Loucy (cell line): Measurements from ENCODE around the gene ARHGAP32.

ENCODE experiments used
- H2AFZ ChIP-seq: fragments of 200-600 bp; sonication (generic); 2 replicates; pipeline ENCODE4 v1.6.0; 2016; ENCODE audit warnings: antibody characterized with exemption, mild to moderate bottlenecking, low read length, moderate library complexity
- H3F3A ChIP-seq: fragments of 200-600 bp; 2 replicates; pipeline ENCODE4 v1.6.0; 2016; ENCODE audit warnings: antibody characterized with exemption, low read depth, mild to moderate bottlenecking
- H3K27me3 ChIP-seq: fragments of 200-600 bp; sonication (generic); 2 replicates; pipeline ENCODE4 v1.6.1; 2014; ENCODE audit warnings: low read length, mild to moderate bottlenecking; ENCODE audit not compliant: insufficient read depth, poor library complexity, severe bottlenecking
- H3K36me3 ChIP-seq: fragments of 200-600 bp; sonication (generic); 2 replicates; pipeline ENCODE4 v1.6.1; 2016; ENCODE audit warnings: low read length; ENCODE audit not compliant: insufficient read depth
- H3K4me1 ChIP-seq: fragments of 200-600 bp; sonication (generic); 2 replicates; pipeline ENCODE4 v1.5.1; 2014; ENCODE audit warnings: low read length, mild to moderate bottlenecking; ENCODE audit not compliant: insufficient read depth, poor library complexity, severe bottlenecking
- H3K4me2 ChIP-seq: fragments of 200-600 bp; sonication (generic); 2 replicates; pipeline ENCODE4 v1.6.0; 2014; ENCODE audit warnings: antibody characterized with exemption, low read length, low read depth, mild to moderate bottlenecking; ENCODE audit not compliant: poor library complexity, severe bottlenecking
- H3K4me3 ChIP-seq: fragments of 200-600 bp; sonication (generic); 2 replicates; pipeline ENCODE4 v1.5.1; 2014; ENCODE audit warnings: low read length, mild to moderate bottlenecking, mixed read lengths; ENCODE audit not compliant: poor library complexity, severe bottlenecking
- H3K79me2 ChIP-seq: fragments of 200-600 bp; sonication (generic); 2 replicates; pipeline ENCODE4 v1.6.1; 2014; ENCODE audit warnings: low read length; ENCODE audit not compliant: insufficient read depth
- H3K9ac ChIP-seq: fragments of 200-600 bp; sonication (generic); 2 replicates; pipeline ENCODE4 v1.6.0; 2014; ENCODE audit warnings: mild to moderate bottlenecking, low read depth, low read length, moderate library complexity; ENCODE audit not compliant: poor library complexity, severe bottlenecking
- H3K9me2 ChIP-seq: fragments of 200-600 bp; sonication (generic); replicated peaks from 2 replicates; pipeline ENCODE4 v1.6.1; 2016; ENCODE audit warnings: low read depth, low read length, mixed read lengths
- H3K9me3 ChIP-seq: fragments of 200-600 bp; sonication (generic); 2 replicates; pipeline ENCODE4 v1.6.1; 2014; ENCODE audit warnings: mild to moderate bottlenecking, antibody characterized with exemption, low read length, low read depth; ENCODE audit not compliant: insufficient read depth
- H4K20me1 ChIP-seq: fragments of 200-600 bp; sonication (generic); 2 replicates; pipeline ENCODE4 v1.6.0; 2014; ENCODE audit warnings: antibody characterized with exemption, low read length, mild to moderate bottlenecking; ENCODE audit not compliant: insufficient read depth, poor library complexity, severe bottlenecking
- EZH2phosphoT487 ChIP-seq: fragments of 200-600 bp; IDR thresholded peaks from 2 replicates; pipeline ENCODE4 v1.6.1; 2018; ENCODE audit warnings: antibody characterized with exemption, mild to moderate bottlenecking, moderate library complexity, borderline replicate concordance
- TF ChIP-seq, protein P1 (sequence below): fragments of 200-600 bp; sonication (generic); conservative IDR thresholded peaks from 2 replicates; pipeline ENCODE4 v1.5.1; 2014; ENCODE audit warnings: mild to moderate bottlenecking, antibody characterized with exemption, low read length

ARHGAP32 gene

DNA sequence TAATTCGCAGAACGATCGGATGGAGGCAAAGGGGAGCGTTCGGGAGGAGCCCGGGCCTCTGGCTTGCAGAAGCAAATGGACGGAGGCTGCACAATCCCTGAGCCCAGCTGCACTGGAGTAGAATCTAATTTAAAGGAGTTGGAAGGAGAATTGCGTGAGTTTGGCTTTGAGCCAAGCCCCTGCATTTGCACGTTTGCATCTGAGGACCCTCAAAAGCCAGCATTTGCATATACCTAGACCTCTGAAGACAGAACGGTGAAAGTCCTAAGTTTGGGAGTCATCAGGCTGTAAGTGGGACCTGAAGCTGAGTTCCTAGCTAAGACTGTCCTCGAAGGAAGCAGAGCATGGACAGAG, 265.0 kb downstream of the ARHGAP32 start:
- Histone ChIP-seq H3F3A (no peaks in the 10 kb centered on the region), H2AFZ (no peak overlapping the region), H3K9ac (no peak overlapping the region), H3K9me2 (no peaks in the 10 kb centered on the region), H3K4me3 (no peak overlapping the region), H4K20me1 (no peaks in the 10 kb centered on the region), H3K36me3 (no peaks in the 10 kb centered on the region), H3K27me3 (no peaks in the 10 kb centered on the region), H3K4me1 (no peaks in the 10 kb centered on the region), H3K4me2 (no peak overlapping the region), H3K9me3 (no peaks in the 10 kb centered on the region), H3K79me2 (no peaks in the 10 kb centered on the region)
- no peak for TF ChIP-seq EZH2phosphoT487
- TF ChIP-seq, protein P1, sequence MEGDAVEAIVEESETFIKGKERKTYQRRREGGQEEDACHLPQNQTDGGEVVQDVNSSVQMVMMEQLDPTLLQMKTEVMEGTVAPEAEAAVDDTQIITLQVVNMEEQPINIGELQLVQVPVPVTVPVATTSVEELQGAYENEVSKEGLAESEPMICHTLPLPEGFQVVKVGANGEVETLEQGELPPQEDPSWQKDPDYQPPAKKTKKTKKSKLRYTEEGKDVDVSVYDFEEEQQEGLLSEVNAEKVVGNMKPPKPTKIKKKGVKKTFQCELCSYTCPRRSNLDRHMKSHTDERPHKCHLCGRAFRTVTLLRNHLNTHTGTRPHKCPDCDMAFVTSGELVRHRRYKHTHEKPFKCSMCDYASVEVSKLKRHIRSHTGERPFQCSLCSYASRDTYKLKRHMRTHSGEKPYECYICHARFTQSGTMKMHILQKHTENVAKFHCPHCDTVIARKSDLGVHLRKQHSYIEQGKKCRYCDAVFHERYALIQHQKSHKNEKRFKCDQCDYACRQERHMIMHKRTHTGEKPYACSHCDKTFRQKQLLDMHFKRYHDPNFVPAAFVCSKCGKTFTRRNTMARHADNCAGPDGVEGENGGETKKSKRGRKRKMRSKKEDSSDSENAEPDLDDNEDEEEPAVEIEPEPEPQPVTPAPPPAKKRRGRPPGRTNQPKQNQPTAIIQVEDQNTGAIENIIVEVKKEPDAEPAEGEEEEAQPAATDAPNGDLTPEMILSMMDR: no peak

DNA sequence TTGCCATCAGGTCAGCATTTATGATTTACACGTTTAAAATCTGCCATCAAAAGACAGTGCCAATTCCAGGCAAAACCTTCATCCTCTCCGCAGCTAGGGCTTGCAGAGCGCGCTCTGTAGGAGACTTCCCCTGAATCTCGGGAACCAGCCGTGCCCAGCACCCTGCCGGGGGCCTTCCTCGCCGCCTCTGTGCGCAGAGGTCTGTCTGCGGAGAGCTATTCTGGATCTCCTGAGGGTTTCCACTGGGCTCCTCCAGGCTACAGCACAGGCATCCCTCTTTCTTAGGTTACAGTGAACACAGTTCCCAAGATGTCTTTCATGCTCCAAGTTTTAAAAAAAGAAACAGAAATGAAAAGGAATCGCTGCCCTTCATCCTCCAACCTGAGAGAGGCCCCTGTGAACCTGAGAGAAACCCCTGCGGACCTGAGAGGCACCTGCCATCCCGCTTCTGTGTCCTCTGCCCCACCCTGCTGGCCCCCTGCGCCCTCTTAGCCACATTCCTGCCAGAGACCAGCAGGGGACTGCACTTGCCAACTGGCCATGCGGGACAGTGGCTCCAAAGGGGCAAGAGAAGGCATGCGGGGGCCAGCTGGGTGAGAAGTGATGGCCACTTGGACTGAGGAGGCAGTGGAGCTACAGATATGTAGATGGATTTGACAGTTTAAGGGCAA, 265.6 kb downstream of the ARHGAP32 start:
- no peak overlapping the region for H3K4me3 ChIP-seq
- no peaks in the 10 kb centered on the region for H3F3A ChIP-seq
- no peaks in the 10 kb centered on the region for H3K27me3 ChIP-seq
- TF ChIP-seq, protein P1: no peak
- no peak for TF ChIP-seq EZH2phosphoT487
- H2AFZ ChIP-seq: no peak overlapping the region
- no peaks in the 10 kb centered on the region for H3K36me3 ChIP-seq
- H3K9me2 ChIP-seq: no peaks in the 10 kb centered on the region
- no peak overlapping the region for H3K4me2 ChIP-seq
- H3K4me1 ChIP-seq: no peaks in the 10 kb centered on the region
- no peaks in the 10 kb centered on the region for H3K9me3 ChIP-seq
- H3K79me2 ChIP-seq: no peaks in the 10 kb centered on the region
- no peak overlapping the region for H3K9ac ChIP-seq
- H4K20me1 ChIP-seq: no peaks in the 10 kb centered on the region

DNA sequence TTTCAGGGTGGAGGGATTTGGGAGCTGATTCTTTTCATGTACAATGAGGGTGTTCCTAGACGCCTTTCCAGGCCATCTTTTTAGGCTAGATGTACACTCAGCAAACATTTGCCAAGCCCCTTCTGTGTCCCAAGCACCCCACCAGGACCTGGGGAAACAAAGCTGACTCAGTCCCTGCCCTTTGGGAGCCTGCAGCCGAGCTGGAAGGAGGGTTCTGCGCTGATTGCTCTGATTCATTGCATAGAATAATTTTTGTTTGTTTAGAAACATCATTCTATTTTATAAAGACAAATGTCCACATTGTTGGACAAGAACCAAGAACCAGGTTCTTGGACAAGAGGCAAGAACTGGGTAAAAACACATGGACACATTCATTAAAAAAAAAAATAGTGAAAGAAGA, 266.1 kb downstream of the ARHGAP32 start:
- Histone ChIP-seq H2AFZ (no peak overlapping the region), H3K9me2 (no peaks in the 10 kb centered on the region), H3K4me2 (no peak overlapping the region), H3K27me3 (no peaks in the 10 kb centered on the region), H3K9ac (no peak overlapping the region), H3K79me2 (no peaks in the 10 kb centered on the region), H4K20me1 (no peaks in the 10 kb centered on the region), H3K4me1 (no peaks in the 10 kb centered on the region), H3K36me3 (no peaks in the 10 kb centered on the region), H3F3A (no peaks in the 10 kb centered on the region), H3K4me3 (no peak overlapping the region), H3K9me3 (no peaks in the 10 kb centered on the region)
- TF ChIP-seq EZH2phosphoT487: no peak
- TF ChIP-seq, protein P1: no peak
